Uterine smooth muscle cell (primary cell): Measurements from ENCODE around the gene OR5W2. TPM values are rescaled to one million over a fixed set of nuclear protein-coding genes. Genes with fewer than 3 reads are reported as not detected.

ENCODE experiments used
- total RNA-seq: library from RNA; depleted of rRNA; stranded (reverse); fragments of >200 nt; gene quantifications from 2 replicates; pipeline ENCODE4 v1.2.3, GENCODE V29; 2014

Gene OR5W2
- total RNA-seq: not detected in 2 replicates

DNA sequence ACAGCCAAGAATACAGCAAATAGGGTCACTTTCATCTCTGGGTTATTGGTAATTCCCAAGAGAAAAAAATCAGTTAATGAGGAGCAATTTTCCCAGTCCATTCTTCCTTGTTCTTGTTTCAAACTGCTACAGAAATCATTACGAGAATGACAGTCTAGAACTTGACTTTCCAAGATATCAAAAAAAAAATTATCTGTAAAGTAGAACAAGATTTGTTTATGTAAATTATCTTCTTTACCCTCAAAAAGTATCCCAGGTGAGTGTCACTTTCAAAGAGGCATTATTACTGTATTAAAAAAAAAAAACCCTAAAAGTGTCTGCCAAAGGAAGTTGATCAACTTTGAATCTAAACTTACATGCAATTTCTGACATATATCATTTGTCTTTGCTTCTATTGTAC, at the start of gene OR5W2:
TSS of gene OR5W2 (minus strand) at position 101 of the 400 bp plus-strand sequence. CDS start at position 101, 0 bp downstream.

DNA sequence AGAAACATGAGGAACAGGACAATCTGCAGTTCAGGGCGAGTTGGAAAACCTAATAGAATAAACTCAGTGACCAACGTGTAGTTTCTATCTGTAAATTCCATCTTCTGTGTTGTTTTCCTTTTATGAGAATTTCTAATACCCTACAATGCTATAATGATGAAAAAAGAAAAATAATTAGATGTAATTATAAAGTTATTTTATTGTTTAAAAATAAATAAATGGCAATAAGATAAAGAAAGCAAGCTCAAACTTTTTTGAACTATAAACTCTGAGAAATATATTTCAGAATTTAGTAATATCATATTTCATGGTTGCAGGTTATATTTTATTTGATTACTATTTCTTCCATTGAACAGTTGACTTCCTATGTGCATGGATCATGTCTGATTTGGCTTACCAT, 21.9 kb upstream of the OR5W2 start, which contains the start of gene OR5I1:
TSS of gene OR5I1 (minus strand) at position 101 of the 400 bp plus-strand sequence. CDS start at position 101, 0 bp downstream.

DNA sequence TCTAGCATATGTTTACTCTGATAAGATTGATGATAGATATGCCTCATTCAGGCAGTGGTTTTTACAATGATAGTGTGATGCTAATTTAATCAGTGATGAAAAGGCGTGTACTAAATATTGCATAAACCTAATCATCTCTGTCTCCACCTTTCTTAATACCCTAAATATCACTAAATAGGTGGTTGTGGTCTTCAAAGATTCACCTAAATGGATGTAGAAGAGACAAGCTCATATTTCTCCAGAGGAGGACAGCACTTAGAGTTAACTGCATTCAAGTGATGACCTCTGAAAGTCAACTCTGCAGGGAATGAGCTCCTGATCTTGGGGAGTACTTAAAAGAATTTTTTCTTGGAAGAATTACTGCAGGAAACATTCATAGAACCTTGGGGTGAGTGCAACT, 31.4 kb downstream of the OR5W2 start, which contains the start of gene TRIM51:
TSS of gene TRIM51 (plus strand) at position 301 of the 400 bp plus-strand sequence. CDS start 2,132 bp downstream, outside the sequence.

Other genes starting within 250 kb of the OR5W2 start
- not detected in 2 replicates for gene OR5D13, start 141.1 kb downstream of the OR5W2 start, total RNA-seq
- gene OR5D14, start 119.0 kb downstream of the OR5W2 start, total RNA-seq: not detected in 2 replicates
- gene OR5L1, start 103.2 kb downstream of the OR5W2 start, total RNA-seq: not detected in 2 replicates
- not detected in 2 replicates for gene OR5D18, start 95.0 kb downstream of the OR5W2 start, total RNA-seq
- gene OR5L2, start 87.4 kb downstream of the OR5W2 start, total RNA-seq: not detected in 2 replicates
- gene OR5D16, start 75.8 kb downstream of the OR5W2 start, total RNA-seq: not detected in 2 replicates
- not detected in 2 replicates for gene TRIM51, start 31.3 kb downstream of the OR5W2 start, total RNA-seq
- gene OR5I1, start 21.8 kb upstream of the OR5W2 start, total RNA-seq: not detected in 2 replicates
- not detected in 2 replicates for gene OR10AG1, start 55.4 kb upstream of the OR5W2 start, total RNA-seq
- gene OR5F1, start 80.0 kb upstream of the OR5W2 start, total RNA-seq: not detected in 2 replicates
- gene OR5AS1, start 113.1 kb upstream of the OR5W2 start, total RNA-seq: not detected in 2 replicates
- gene OR8I2, start 178.7 kb upstream of the OR5W2 start, total RNA-seq: not detected in 2 replicates
- not detected in 2 replicates for gene OR8H2, start 189.1 kb upstream of the OR5W2 start, total RNA-seq
- gene OR8H3, start 207.8 kb upstream of the OR5W2 start, total RNA-seq: not detected in 2 replicates
- not detected in 2 replicates for gene OR8J3, start 225.6 kb upstream of the OR5W2 start, total RNA-seq
- not detected in 2 replicates for gene OR8K5, start 245.7 kb upstream of the OR5W2 start, total RNA-seq